Peyer's patch (tissue), 4 donors: Measurements from ENCODE around the gene IL10RB.

Source experiments
- CTCF ChIP-seq, 6 experiments: fragments of 450-650 bp in 4 of 6; fragments of 200-600 bp in 2 of 6; sonication (generic) in 1 of 6; IDR thresholded peaks; one replicate each; pipeline ENCODE4 v1.5.1; 2017 to 2019; ENCODE audit warnings: antibody characterized with exemption in 6 of 6, mild to moderate bottlenecking in 3 of 6, moderate library complexity in 1 of 6
- POLR2A ChIP-seq, 2 donors: fragments of 450-650 bp; IDR thresholded peaks; one replicate each; pipeline ENCODE4 v1.5.1; 2017; ENCODE audit warnings: antibody characterized with exemption in 2 of 2, mild to moderate bottlenecking in 2 of 2, moderate library complexity in 2 of 2

GRCh38 chr21:33217138-33217520 is 49.0 kb upstream of the IL10RB start:
- TF ChIP-seq CTCF (IDR thresholded peaks at IDR 0.05), result no peak
- TF ChIP-seq POLR2A (IDR thresholded peaks at IDR 0.05), result no peak
